CD14-positive monocyte (primary cell): ENCODE results near the gene ENO1. TPM values are rescaled to one million over a fixed set of nuclear protein-coding genes. Genes with fewer than 3 reads are reported as not detected.

ENCODE experiments used
- DNase-seq, 3 donors: peaks; one replicate each; pipeline ENCODE4 v3.0.0-alpha.2; 2011 to 2022
- H2AFZ ChIP-seq: 2 replicates; pipeline ENCODE4 v1.6.0; 2012; ENCODE audit warnings: mild to moderate bottlenecking, low read depth, low read length, inconsistent platforms; ENCODE audit not compliant: insufficient read depth, poor library complexity, severe bottlenecking
- H3K27ac ChIP-seq, 2 donors: 1 replicate in 1 of 2; 2 replicates in 1 of 2; pipeline ENCODE4 v1.5.1; 2012 to 2013; ENCODE audit warnings: low read length in 2 of 2, control low read depth in 1 of 2, inconsistent platforms in 1 of 2, low read depth in 1 of 2, mild to moderate bottlenecking in 1 of 2
- H3K27me3 ChIP-seq, 2 donors: one replicate each; pipeline versions ENCODE4 v1.6.0 to v1.6.1; 2011 to 2013; ENCODE audit warnings: low read length in 2 of 2; ENCODE audit not compliant: control insufficient read depth in 2 of 2, insufficient read depth in 2 of 2
- H3K36me3 ChIP-seq, 2 donors: replicated peaks in 1 of 2; 1 replicate in 1 of 2; 2 replicates in 1 of 2; pipeline versions ENCODE4 v1.5.1 to v1.6.1; 2012 to 2013; ENCODE audit warnings: low read length in 2 of 2, control low read depth in 1 of 2, inconsistent platforms in 1 of 2, mild to moderate bottlenecking in 1 of 2; ENCODE audit not compliant: insufficient read depth in 2 of 2, control insufficient read depth in 1 of 2
- H3K4me1 ChIP-seq, 2 donors: 1 replicate in 1 of 2; 2 replicates in 1 of 2; pipeline versions ENCODE4 v1.5.1 to v1.6.1; 2012 to 2013; ENCODE audit warnings: low read length in 2 of 2, control low read depth in 1 of 2, inconsistent platforms in 1 of 2, mild to moderate bottlenecking in 1 of 2, moderate library complexity in 1 of 2; ENCODE audit not compliant: insufficient read depth in 2 of 2, control insufficient read depth in 1 of 2
- H3K4me2 ChIP-seq: replicated peaks from 2 replicates; pipeline ENCODE3; 2012; ENCODE audit warnings: low read length, moderate library complexity, mild to moderate bottlenecking; ENCODE audit not compliant: poor library complexity, severe bottlenecking; ENCODE audit errors: extremely low read depth
- H3K4me3 ChIP-seq, 3 experiments: fragments of 200-600 bp in 1 of 3; sonication (generic) in 1 of 3; replicated peaks in 1 of 3; 1 replicate in 2 of 3; 2 replicates in 1 of 3; pipeline ENCODE4 v1.5.1; 2011 to 2013; ENCODE audit warnings: low read length in 3 of 3, mild to moderate bottlenecking in 3 of 3, control low read depth in 2 of 3, low read depth in 2 of 3, inconsistent platforms in 1 of 3, moderate library complexity in 1 of 3
- H3K79me2 ChIP-seq: 2 replicates; pipeline ENCODE4 v1.6.0; 2012; ENCODE audit warnings: mild to moderate bottlenecking, control low read depth, inconsistent platforms, low read length, moderate library complexity; ENCODE audit not compliant: insufficient read depth
- H3K9ac ChIP-seq: 2 replicates; pipeline ENCODE4 v1.6.0; 2017; ENCODE audit warnings: low read length, mild to moderate bottlenecking; ENCODE audit not compliant: insufficient read depth, poor library complexity, severe bottlenecking
- H3K9me3 ChIP-seq, 2 donors: replicated peaks in 1 of 2; 1 replicate in 1 of 2; 2 replicates in 1 of 2; pipeline versions ENCODE4 v1.5.1 to v1.6.1; 2012 to 2013; ENCODE audit warnings: low read length in 2 of 2, control low read depth in 1 of 2; ENCODE audit not compliant: control insufficient read depth in 1 of 2, insufficient read depth in 1 of 2
- H4K20me1 ChIP-seq: 2 replicates; pipeline ENCODE4 v1.6.0; 2012; ENCODE audit warnings: mild to moderate bottlenecking, low read length, control low read depth, moderate library complexity; ENCODE audit not compliant: insufficient read depth
- H3K27ac Mint-ChIP-seq, 7 donors: one replicate each; pipeline ENCODE4 v1.8.0; 2020; ENCODE audit warnings: mild to moderate bottlenecking in 7 of 7, mixed read lengths in 7 of 7, moderate library complexity in 6 of 7, inconsistent platforms in 2 of 7
- H3K27me3 Mint-ChIP-seq, 3 donors: one replicate each; pipeline ENCODE4 v1.8.0; 2021 to 2022; ENCODE audit warnings: low read depth in 3 of 3, mild to moderate bottlenecking in 3 of 3, mixed read lengths in 3 of 3, moderate library complexity in 3 of 3, inconsistent platforms in 1 of 3
- H3K36me3 Mint-ChIP-seq, 2 donors: one replicate each; pipeline ENCODE4 v1.8.0; 2020; ENCODE audit warnings: mixed read lengths in 2 of 2, inconsistent platforms in 1 of 2, mild to moderate bottlenecking in 1 of 2
- H3K4me1 Mint-ChIP-seq: one replicate; pipeline ENCODE4 v1.8.0; 2020; ENCODE audit warnings: mild to moderate bottlenecking, mixed read lengths
- H3K4me3 Mint-ChIP-seq, 2 donors: one replicate each; pipeline ENCODE4 v1.8.0; 2020; ENCODE audit warnings: mild to moderate bottlenecking in 2 of 2, mixed read lengths in 2 of 2, moderate library complexity in 1 of 2
- H3K9me3 Mint-ChIP-seq, 7 donors: one replicate each; pipeline ENCODE4 v1.8.0; 2020 to 2022; ENCODE audit warnings: mixed read lengths in 7 of 7, mild to moderate bottlenecking in 6 of 7, moderate library complexity in 6 of 7, inconsistent platforms in 2 of 7
- CTCF ChIP-seq: fragments of 200-600 bp; IDR thresholded peaks from one replicate; pipeline ENCODE4 v1.8.0; 2022; ENCODE audit warnings: antibody characterized with exemption, mild to moderate bottlenecking
- WGBS: methylation state at CpG from one replicate; pipeline ENCODE4 v1.1.5; 2013; ENCODE audit warnings: missing lambda C conversion rate; ENCODE audit not compliant: insufficient coverage; 5-methylcytosine and 5-hydroxymethylcytosine counted together
- intact Hi-C, 2 donors: fragments of 100-400 bp; cut with micrococcal nuclease; formaldehyde crosslinking; loops; one replicate each; pipeline versions ENCODE4 v1.15.0 to v1.15.1; 2023
- polyA plus RNA-seq, 3 donors: library from polyadenylated mRNA; depleted of rRNA in 1 of 3; unstranded in 2 of 3; stranded (reverse) in 1 of 3; fragments of 300-500 nt in 2 of 3; fragments of >200 nt in 1 of 3; fragmentation: Illumina TruSeq in 2 of 3; gene quantifications; 1 replicate in 2 of 3; 2 replicates in 1 of 3; pipeline ENCODE4 v1.2.3, GENCODE V29; 2012 to 2021

The ENO1 gene
- polyA plus RNA-seq, 3 donors: 525 to 1,573 (median 1,458) TPM

GRCh38 chr1:8871539-8871935 is 6.9 kb downstream of the ENO1 start:
- intact Hi-C loops: loop anchor here in 1 of 2 donors (5.0 kb wide), 2 partner anchors 36 to 206 kb away; no protein-coding TSS in a partner anchor
- no peaks in the 10 kb centered on the region for H3K9me3 ChIP-seq
- H3K79me2 ChIP-seq: peaks cover 99% of the 10 kb centered on the region
- H3K36me3 ChIP-seq: peaks cover 75 to 81% of the 10 kb centered on the region in 2 donors
- Mint-ChIP-seq H3K27ac (peak overlapping the region; percentile 84 to 99 (median 96)), H3K36me3 (peaks cover 84 to 94% of the 10 kb centered on the region in 2 donors), H3K9me3 (no peaks in the 10 kb centered on the region), H3K27me3 (peaks cover 0 to 1% (median 0%) of the 10 kb centered on the region in 3 donors), H3K4me1 (peaks cover 75% of the 10 kb centered on the region), H3K4me3 (peak overlapping the region; percentile 17 to 72)
- peak overlapping the region; percentile 34 for H3K4me2 ChIP-seq
- peak overlapping the region; percentile 65 to 99 for H3K27ac ChIP-seq
- peaks cover 62 to 75% of the 10 kb centered on the region in 2 donors for H3K4me1 ChIP-seq
- peak; percentile 28 for TF ChIP-seq CTCF
- peaks cover 79% of the 10 kb centered on the region for H4K20me1 ChIP-seq
- no peak for DNase-seq
- H3K9ac ChIP-seq: no peak overlapping the region
- peak overlapping the region in 1 of 3 experiments; percentile 45 for H3K4me3 ChIP-seq
- no peak overlapping the region for H2AFZ ChIP-seq
- H3K27me3 ChIP-seq: no peaks in the 10 kb centered on the region
- 78% methylated on average over 2 of the region's 7 CpGs for WGBS

- Mint-ChIP-seq H3K36me3 (peaks cover 85 to 96% of the 10 kb centered on the region in 2 donors), H3K4me3 (peak overlapping the region; percentile 47 to 72)
Observed at GRCh38 chr1:8870616-8871538, 7.6 kb downstream of the ENO1 start.

More at GRCh38 chr1:8870616-8871538, 7.6 kb downstream of the ENO1 start:
- intact Hi-C loops: loop anchor here in 1 of 2 donors (5.0 kb wide), 2 partner anchors 36 to 206 kb away; no protein-coding TSS in a partner anchor
- Mint-ChIP-seq H3K4me1 (peaks cover 71% of the 10 kb centered on the region), H3K27ac (peak overlapping the region; percentile 84 to 99 (median 96)), H3K27me3 (peaks cover 0 to 1% (median 0%) of the 10 kb centered on the region in 3 donors), H3K9me3 (no peaks in the 10 kb centered on the region)
- Histone ChIP-seq H3K9ac (no peak overlapping the region), H2AFZ (no peak overlapping the region), H3K9me3 (no peaks in the 10 kb centered on the region), H3K36me3 (peaks cover 81 to 87% of the 10 kb centered on the region in 2 donors), H3K4me3 (peak overlapping the region in 1 of 3 experiments; percentile 45), H4K20me1 (peaks cover 85% of the 10 kb centered on the region), H3K27me3 (no peaks in the 10 kb centered on the region), H3K79me2 (peaks cover 99% of the 10 kb centered on the region), H3K4me1 (peaks cover 56 to 75% of the 10 kb centered on the region in 2 donors), H3K4me2 (peak overlapping the region; percentile 34), H3K27ac (peak overlapping the region; percentile 65 to 99)
- TF ChIP-seq CTCF: no peak
- 50% methylated on average over 9 of the region's 18 CpGs for WGBS
- DNase-seq: peak; percentile 76 to 86 (median 85)
